ENCODE results near the gene CDCA5.
A peak's percentile ranks its signal among the peaks of the same experiment; 100 is the strongest.

CDCA5 gene

DNA sequence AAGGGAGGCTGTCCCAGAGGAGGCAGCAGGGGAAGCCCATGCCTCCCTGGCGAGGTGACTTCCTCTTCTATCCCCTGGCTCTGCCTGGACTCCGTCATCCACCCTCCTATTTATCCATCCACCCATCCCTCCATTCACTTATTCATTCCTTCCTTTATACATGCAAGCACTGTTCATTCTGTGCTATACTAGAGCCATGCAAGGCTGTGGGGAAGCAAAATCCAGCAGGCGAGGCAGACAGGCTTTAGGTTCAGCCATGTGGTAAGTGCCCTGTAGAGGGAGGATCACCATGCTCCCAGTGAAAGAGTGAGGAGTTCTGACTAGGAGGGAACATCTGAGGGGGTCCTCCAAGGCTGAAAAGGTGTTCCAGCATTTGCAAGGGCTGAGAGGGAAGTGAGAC, 24.3 kb downstream of the CDCA5 start:
- Histone ChIP-seq H3K27me3 (ENCODE audit: control insufficient read depth in 1 of 2, insufficient read depth in 2 of 2, low read length in 2 of 2) (no peaks in the 10 kb centered on the region), H3K36me3 (ENCODE audit: control insufficient read depth in 1 of 2, insufficient read depth in 2 of 2, low read length in 2 of 2) (no peaks in the 10 kb centered on the region), H3K4me1 (ENCODE audit: control insufficient read depth in 1 of 2, insufficient read depth in 2 of 2, low read length in 2 of 2) (peaks cover 26 to 32% of the 10 kb centered on the region in 2 donors), H3K9me3 (ENCODE audit: control insufficient read depth in 1 of 2, low read length in 2 of 2) (no peaks in the 10 kb centered on the region), H3K9ac (ENCODE audit: low read depth in 1 of 2, low read length in 2 of 2) (no peak overlapping the region), H3K27ac (ENCODE audit: low read depth, low read length) (no peak overlapping the region), H3K4me3 (ENCODE audit: low read depth in 1 of 2, low read length in 2 of 2) (no peak overlapping the region)

DNA sequence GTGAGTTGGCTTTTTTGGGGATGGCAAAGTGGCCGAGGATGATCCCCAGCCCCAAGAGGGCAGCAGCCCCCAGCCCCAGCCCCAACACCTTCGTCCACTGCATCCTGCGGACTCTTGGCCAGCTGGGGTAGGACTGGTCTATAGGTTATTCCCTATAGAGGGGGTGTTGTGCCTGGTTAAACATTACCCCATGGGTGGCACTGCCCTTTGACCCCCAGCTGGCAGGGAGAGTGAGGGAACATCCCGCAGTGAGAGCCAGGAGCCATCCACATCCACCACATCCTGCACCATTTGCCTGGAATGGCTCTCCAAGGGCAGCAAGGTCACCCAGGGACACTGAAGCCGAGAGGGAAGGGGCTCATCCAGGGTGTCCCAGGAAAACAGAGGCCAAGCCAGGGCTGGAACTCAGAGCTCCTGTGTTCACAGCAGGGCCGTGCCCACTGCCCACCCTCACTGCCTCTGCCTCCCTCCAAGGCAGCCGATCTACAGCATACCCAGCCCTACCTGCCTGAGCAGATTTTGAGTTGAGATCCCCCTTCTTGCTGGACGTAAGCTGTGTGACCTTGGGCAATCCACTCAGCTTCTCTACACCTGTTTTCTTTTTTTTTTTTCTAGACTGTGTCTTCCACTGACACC, 25.3 kb downstream of the CDCA5 start, which contains the start of gene NAALADL1:
Gene NAALADL1, minus strand, starts transcription at position 135 of the 636 bp plus-strand sequence. Its CDS starts 32 bp downstream, at position 103.
- Histone ChIP-seq H3K27ac (ENCODE audit: low read depth, low read length) (no peak within 1 kb of the TSS), H3K4me3 (ENCODE audit: low read depth in 1 of 2, low read length in 2 of 2) (peak within 1 kb of the TSS; percentile 28 to 37), H3K9ac (ENCODE audit: low read depth in 1 of 2, low read length in 2 of 2) (no peak within 1 kb of the TSS)

DNA sequence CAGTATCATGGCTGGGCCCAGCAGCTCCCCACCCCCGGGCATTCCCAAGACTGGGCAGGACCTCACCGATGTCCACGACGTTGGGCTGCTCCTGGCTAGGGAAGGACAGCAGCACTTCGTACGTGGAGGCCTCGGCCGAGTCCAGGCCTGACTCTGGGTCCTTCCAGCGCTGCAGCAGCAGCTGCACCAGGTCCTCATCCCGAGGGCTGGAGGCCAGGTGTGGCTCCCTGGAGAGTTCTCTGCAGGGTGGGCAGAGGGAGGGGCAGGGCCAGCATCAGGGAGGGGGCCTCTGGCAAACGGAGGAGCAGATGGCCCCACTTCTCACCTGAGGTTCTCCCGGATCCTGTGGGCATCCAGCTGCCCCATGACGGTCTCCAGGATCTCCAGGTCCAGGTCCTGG, 25.8 kb downstream of the CDCA5 start:
- H3K4me1 ChIP-seq (ENCODE audit: control insufficient read depth in 1 of 2, insufficient read depth in 2 of 2, low read length in 2 of 2), result peaks cover 36 to 41% of the 10 kb centered on the region in 2 donors
- no peaks in the 10 kb centered on the region for H3K27me3 ChIP-seq (ENCODE audit: control insufficient read depth in 1 of 2, insufficient read depth in 2 of 2, low read length in 2 of 2)
- H3K9me3 ChIP-seq (ENCODE audit: control insufficient read depth in 1 of 2, low read length in 2 of 2), result no peaks in the 10 kb centered on the region
- H3K27ac ChIP-seq (ENCODE audit: low read depth, low read length), result no peak overlapping the region
- no peak overlapping the region for H3K9ac ChIP-seq (ENCODE audit: low read depth in 1 of 2, low read length in 2 of 2)
- peak overlapping the region; percentile 28 to 37 for H3K4me3 ChIP-seq (ENCODE audit: low read depth in 1 of 2, low read length in 2 of 2)
- no peaks in the 10 kb centered on the region for H3K36me3 ChIP-seq (ENCODE audit: control insufficient read depth in 1 of 2, insufficient read depth in 2 of 2, low read length in 2 of 2)

More for the DNA sequence above, 25.3 kb downstream of the CDCA5 start, which contains the start of gene NAALADL1:
- Histone ChIP-seq H3K36me3 (ENCODE audit: control insufficient read depth in 1 of 2, insufficient read depth in 2 of 2, low read length in 2 of 2) (no peaks in the 10 kb centered on the region), H3K9me3 (ENCODE audit: control insufficient read depth in 1 of 2, low read length in 2 of 2) (no peaks in the 10 kb centered on the region), H3K4me1 (ENCODE audit: control insufficient read depth in 1 of 2, insufficient read depth in 2 of 2, low read length in 2 of 2) (peaks cover 36 to 41% of the 10 kb centered on the region in 2 donors), H3K27me3 (ENCODE audit: control insufficient read depth in 1 of 2, insufficient read depth in 2 of 2, low read length in 2 of 2) (no peaks in the 10 kb centered on the region)

DNA sequence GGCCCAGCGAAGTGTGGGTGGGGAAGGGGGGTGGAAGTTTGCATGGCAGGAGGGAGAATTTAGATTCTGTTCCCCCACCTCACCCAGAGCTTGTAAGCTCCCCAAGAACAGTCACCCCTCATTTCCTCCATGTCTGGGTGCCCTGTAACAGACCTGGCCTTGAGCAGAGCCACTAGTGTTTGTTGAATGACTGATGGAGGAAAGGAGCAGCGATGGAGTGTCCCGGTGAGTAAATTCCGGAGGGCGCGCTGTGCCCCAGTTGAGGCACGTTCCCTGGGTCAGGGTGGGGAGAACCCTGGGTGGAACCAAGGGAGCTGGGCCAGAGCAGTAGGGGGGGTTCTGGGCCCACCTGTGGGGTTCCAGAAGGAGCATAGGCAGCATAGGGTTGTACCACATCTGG, 26.3 kb downstream of the CDCA5 start:
- H3K36me3 ChIP-seq (ENCODE audit: control insufficient read depth in 1 of 2, insufficient read depth in 2 of 2, low read length in 2 of 2), result no peaks in the 10 kb centered on the region
- no peak overlapping the region for H3K9ac ChIP-seq (ENCODE audit: low read depth in 1 of 2, low read length in 2 of 2)
- H3K27ac ChIP-seq (ENCODE audit: low read depth, low read length), result no peak overlapping the region
- H3K9me3 ChIP-seq (ENCODE audit: control insufficient read depth in 1 of 2, low read length in 2 of 2), result no peaks in the 10 kb centered on the region
- H3K27me3 ChIP-seq (ENCODE audit: control insufficient read depth in 1 of 2, insufficient read depth in 2 of 2, low read length in 2 of 2), result no peaks in the 10 kb centered on the region
- H3K4me1 ChIP-seq (ENCODE audit: control insufficient read depth in 1 of 2, insufficient read depth in 2 of 2, low read length in 2 of 2), result peaks cover 36 to 41% of the 10 kb centered on the region in 2 donors
- peak overlapping the region; percentile 16 to 37 for H3K4me3 ChIP-seq (ENCODE audit: low read depth in 1 of 2, low read length in 2 of 2)

DNA sequence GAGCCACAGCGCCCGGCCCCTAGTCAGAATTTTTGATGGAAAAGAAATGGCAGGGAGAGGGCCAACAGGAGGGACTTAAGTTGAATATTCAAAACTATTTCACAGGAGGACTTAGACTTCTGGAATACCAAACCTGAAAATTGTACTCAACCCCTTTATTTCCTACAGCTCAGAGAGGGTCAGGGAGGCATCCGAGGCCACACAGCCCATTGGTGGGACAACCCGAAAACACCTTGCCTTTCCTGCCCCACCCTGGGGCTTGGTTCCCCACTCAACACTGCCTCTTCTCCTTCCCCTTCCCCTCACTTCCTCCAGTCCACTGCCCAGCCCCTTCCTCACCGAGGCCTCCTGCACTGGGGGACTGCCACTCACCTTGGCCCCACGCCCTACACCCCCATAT, 26.8 kb downstream of the CDCA5 start:
- Histone ChIP-seq H3K4me3 (ENCODE audit: low read depth in 1 of 2, low read length in 2 of 2) (no peak overlapping the region), H3K9ac (ENCODE audit: low read depth in 1 of 2, low read length in 2 of 2) (no peak overlapping the region), H3K27me3 (ENCODE audit: control insufficient read depth in 1 of 2, insufficient read depth in 2 of 2, low read length in 2 of 2) (no peaks in the 10 kb centered on the region), H3K27ac (ENCODE audit: low read depth, low read length) (no peak overlapping the region), H3K4me1 (ENCODE audit: control insufficient read depth in 1 of 2, insufficient read depth in 2 of 2, low read length in 2 of 2) (peaks cover 36 to 41% of the 10 kb centered on the region in 2 donors), H3K9me3 (ENCODE audit: control insufficient read depth in 1 of 2, low read length in 2 of 2) (no peaks in the 10 kb centered on the region), H3K36me3 (ENCODE audit: control insufficient read depth in 1 of 2, insufficient read depth in 2 of 2, low read length in 2 of 2) (no peaks in the 10 kb centered on the region)

DNA sequence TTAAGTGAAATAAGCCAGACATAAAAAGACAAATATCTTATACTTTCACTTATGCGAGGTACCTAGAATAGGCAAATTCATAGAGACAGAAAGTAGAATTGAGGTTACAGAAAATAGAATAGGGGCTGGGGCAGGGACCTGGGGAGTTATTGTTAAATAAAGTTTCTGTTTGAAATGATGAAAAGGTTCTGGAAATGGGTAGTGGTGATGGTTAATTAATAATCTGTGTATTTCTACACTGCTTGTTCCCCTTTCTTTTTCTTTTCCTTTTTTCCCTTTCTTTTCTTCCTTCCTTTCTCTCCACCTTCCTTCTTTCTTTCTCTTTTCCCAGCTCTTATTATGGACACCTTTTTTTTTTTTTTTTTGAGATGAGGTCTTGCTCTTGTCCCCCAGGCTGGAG, 28.3 kb downstream of the CDCA5 start:
- Histone ChIP-seq H3K9ac (ENCODE audit: low read depth in 1 of 2, low read length in 2 of 2) (no peak overlapping the region), H3K4me1 (ENCODE audit: control insufficient read depth in 1 of 2, insufficient read depth in 2 of 2, low read length in 2 of 2) (peaks cover 35 to 40% of the 10 kb centered on the region in 2 donors), H3K36me3 (ENCODE audit: control insufficient read depth in 1 of 2, insufficient read depth in 2 of 2, low read length in 2 of 2) (no peaks in the 10 kb centered on the region), H3K9me3 (ENCODE audit: control insufficient read depth in 1 of 2, low read length in 2 of 2) (no peaks in the 10 kb centered on the region), H3K27me3 (ENCODE audit: control insufficient read depth in 1 of 2, insufficient read depth in 2 of 2, low read length in 2 of 2) (no peaks in the 10 kb centered on the region), H3K4me3 (ENCODE audit: low read depth in 1 of 2, low read length in 2 of 2) (no peak overlapping the region), H3K27ac (ENCODE audit: low read depth, low read length) (peak overlapping the region; percentile 14)

DNA sequence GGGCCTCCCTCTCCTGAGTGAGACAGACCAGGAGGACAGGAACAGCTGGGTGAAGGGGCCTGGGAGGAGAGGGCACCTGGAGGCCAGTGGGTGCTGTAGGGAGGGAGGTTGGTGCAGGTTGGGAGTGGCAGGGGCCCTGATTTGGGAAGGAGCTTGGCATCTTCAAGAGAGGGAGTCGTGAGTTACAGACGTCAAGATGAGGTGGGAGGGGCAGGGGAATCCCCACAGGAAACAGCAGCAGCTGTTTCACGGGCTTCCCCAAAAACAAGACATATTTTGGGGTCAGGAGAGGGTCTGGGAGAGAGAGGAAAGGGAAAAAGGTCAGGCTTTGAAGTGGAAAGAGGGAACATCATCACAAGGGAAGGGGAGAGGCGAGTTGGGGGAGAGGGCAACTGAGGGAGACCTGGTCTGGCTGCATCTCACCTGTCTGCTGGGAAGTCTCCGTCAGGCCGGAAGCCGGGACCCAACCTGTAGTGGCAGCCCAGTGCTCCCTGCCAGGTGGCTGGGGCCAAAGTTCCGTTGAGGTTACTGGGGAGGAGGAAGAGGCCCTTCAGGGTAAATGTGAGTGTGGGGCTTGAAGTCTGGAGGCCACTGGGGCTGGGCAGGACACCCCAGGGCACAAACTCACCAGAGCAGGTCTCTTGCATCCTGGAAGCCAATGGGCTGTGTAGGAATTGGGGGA, 29.9 kb downstream of the CDCA5 start:
- no peaks in the 10 kb centered on the region for H3K36me3 ChIP-seq (ENCODE audit: control insufficient read depth in 1 of 2, insufficient read depth in 2 of 2, low read length in 2 of 2)
- H3K9me3 ChIP-seq (ENCODE audit: control insufficient read depth in 1 of 2, low read length in 2 of 2), result no peaks in the 10 kb centered on the region
- no peak overlapping the region for H3K9ac ChIP-seq (ENCODE audit: low read depth in 1 of 2, low read length in 2 of 2)
- H3K4me1 ChIP-seq (ENCODE audit: control insufficient read depth in 1 of 2, insufficient read depth in 2 of 2, low read length in 2 of 2), result peaks cover 24 to 25% of the 10 kb centered on the region in 2 donors
- no peaks in the 10 kb centered on the region for H3K27me3 ChIP-seq (ENCODE audit: control insufficient read depth in 1 of 2, insufficient read depth in 2 of 2, low read length in 2 of 2)
- H3K4me3 ChIP-seq (ENCODE audit: low read depth in 1 of 2, low read length in 2 of 2), result peak overlapping the region in 1 of 2 donors; percentile 24
- no peak overlapping the region for H3K27ac ChIP-seq (ENCODE audit: low read depth, low read length)

DNA sequence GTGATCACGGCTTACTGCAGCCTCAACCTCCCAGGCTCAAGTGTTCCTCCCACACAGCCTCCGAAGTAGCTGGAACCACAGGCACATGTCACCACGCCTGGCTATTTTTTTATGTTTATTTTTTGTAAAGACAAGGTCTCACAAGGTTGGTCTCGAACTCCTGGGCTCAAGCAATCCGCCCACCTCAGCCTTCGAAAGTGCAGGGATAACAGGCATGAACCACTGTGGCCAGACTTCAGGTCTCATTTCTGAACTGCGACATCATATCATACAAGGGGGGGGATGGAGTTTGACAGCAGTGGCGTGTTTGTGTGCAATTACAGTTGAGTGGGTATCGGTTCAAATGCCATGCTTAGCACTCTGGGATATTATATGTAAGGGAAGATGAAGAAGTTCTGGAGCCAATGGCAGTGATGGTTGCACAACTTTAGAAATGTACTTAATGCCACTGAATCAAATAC, 32.4 kb downstream of the CDCA5 start:
- no peaks in the 10 kb centered on the region for H3K27me3 ChIP-seq (ENCODE audit: control insufficient read depth in 1 of 2, insufficient read depth in 2 of 2, low read length in 2 of 2)

DNA sequence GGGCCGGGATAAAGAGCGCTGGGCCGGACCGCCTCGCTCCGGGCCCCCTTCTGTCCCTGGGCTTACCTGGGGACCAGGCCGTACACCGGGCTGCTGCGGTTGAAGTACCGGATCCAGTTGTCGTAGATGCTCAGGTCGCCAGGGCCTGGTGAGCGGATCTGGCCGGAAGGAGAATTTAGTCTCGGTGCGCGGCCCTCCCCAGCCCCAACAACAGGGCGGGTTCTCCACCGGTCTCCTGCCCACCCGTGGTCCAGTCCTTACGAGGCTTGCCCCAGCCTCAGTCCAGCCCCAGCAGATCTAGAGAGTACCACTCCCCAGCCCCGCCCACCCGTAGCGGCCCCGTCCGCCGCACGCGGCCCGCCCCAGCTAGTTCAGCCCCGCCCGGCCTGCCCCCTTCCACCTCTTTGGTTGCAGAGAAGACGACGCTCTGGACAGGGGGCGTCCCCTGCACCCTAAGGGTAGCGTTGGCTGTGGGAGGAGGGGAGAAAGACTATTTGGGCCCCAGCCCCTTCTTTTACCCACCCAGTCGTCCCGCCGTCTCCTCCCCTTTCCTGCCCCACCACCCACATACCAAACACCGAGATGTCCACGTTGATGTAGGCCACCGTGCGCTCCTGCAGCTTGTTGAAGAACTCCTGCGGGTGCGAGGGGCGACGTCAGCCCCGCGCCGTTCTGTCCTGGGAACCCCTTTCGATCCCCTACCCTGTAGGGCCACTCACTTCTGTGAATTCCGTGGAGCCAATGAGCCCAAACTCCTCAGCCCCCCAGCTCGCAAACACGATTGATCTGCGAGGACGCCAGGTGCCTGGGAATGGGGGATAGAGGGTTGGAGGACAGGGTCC, 36.0 kb downstream of the CDCA5 start:
- Histone ChIP-seq H3K4me3 (ENCODE audit: low read depth in 1 of 2, low read length in 2 of 2) (peak overlapping the region; percentile 58 to 61), H3K4me1 (ENCODE audit: control insufficient read depth in 1 of 2, insufficient read depth in 2 of 2, low read length in 2 of 2) (peaks cover 8 to 27% of the 10 kb centered on the region in 2 donors), H3K36me3 (ENCODE audit: control insufficient read depth in 1 of 2, insufficient read depth in 2 of 2, low read length in 2 of 2) (peaks cover 9 to 21% of the 10 kb centered on the region in 2 donors), H3K27ac (ENCODE audit: low read depth, low read length) (no peak overlapping the region), H3K9ac (ENCODE audit: low read depth in 1 of 2, low read length in 2 of 2) (peak overlapping the region; percentile 37 to 63), H3K27me3 (ENCODE audit: control insufficient read depth in 1 of 2, insufficient read depth in 2 of 2, low read length in 2 of 2) (no peaks in the 10 kb centered on the region), H3K9me3 (ENCODE audit: control insufficient read depth in 1 of 2, low read length in 2 of 2) (no peaks in the 10 kb centered on the region)

More for the DNA sequence above, 32.4 kb downstream of the CDCA5 start:
- H3K27ac ChIP-seq (ENCODE audit: low read depth, low read length), result no peak overlapping the region
- H3K9me3 ChIP-seq (ENCODE audit: control insufficient read depth in 1 of 2, low read length in 2 of 2), result no peaks in the 10 kb centered on the region
- no peak overlapping the region for H3K4me3 ChIP-seq (ENCODE audit: low read depth in 1 of 2, low read length in 2 of 2)
- H3K4me1 ChIP-seq (ENCODE audit: control insufficient read depth in 1 of 2, insufficient read depth in 2 of 2, low read length in 2 of 2), result peaks cover 15 to 24% of the 10 kb centered on the region in 2 donors
- H3K36me3 ChIP-seq (ENCODE audit: control insufficient read depth in 1 of 2, insufficient read depth in 2 of 2, low read length in 2 of 2), result no peaks in the 10 kb centered on the region
- no peak overlapping the region for H3K9ac ChIP-seq (ENCODE audit: low read depth in 1 of 2, low read length in 2 of 2)

Data from duodenal mucosa (tissue), 2 donors.